Neural progenitor cell (in vitro differentiated cells): ENCODE measurements around the gene NDST1. TPM values are rescaled to one million over a fixed set of nuclear protein-coding genes. Genes with fewer than 3 reads are reported as not detected.
A peak's percentile ranks its signal among the peaks of the same experiment; 100 is the strongest.

Experiments used
- DNase-seq: peaks from one replicate; pipeline ENCODE4 v3.0.0-alpha.2; 2016; ENCODE audit warnings: low spot score
- H2AFZ ChIP-seq: fragments of 200-600 bp; sonication (generic); replicated peaks from 2 replicates; pipeline ENCODE4 v1.6.1; 2016; ENCODE audit warnings: antibody characterized with exemption
- H3F3A ChIP-seq: fragments of 200-600 bp; sonication (generic); 2 replicates; pipeline ENCODE4 v1.6.1; 2016; ENCODE audit warnings: antibody characterized with exemption, low read depth
- H3K27ac ChIP-seq: fragments of 200-600 bp; sonication (generic); 2 replicates; pipeline ENCODE4 v1.5.1; 2016; ENCODE audit warnings: mild to moderate bottlenecking
- H3K27me3 ChIP-seq: fragments of 200-600 bp; sonication (generic); 2 replicates; pipeline ENCODE4 v1.6.1; 2016; ENCODE audit warnings: mild to moderate bottlenecking, moderate library complexity
- H3K36me3 ChIP-seq: fragments of 200-600 bp; sonication (generic); 2 replicates; pipeline ENCODE4 v1.5.1; 2016
- H3K4me1 ChIP-seq: fragments of 200-600 bp; sonication (generic); 2 replicates; pipeline ENCODE4 v1.6.1; 2016; ENCODE audit warnings: mixed run types
- H3K4me2 ChIP-seq: fragments of 200-600 bp; sonication (generic); 2 replicates; pipeline ENCODE4 v1.6.1; 2016
- H3K4me3 ChIP-seq: fragments of 200-600 bp; sonication (generic); 2 replicates; pipeline ENCODE4 v1.5.1; 2016
- H3K79me2 ChIP-seq: fragments of 200-600 bp; sonication (generic); 2 replicates; pipeline ENCODE4 v1.6.1; 2016; ENCODE audit warnings: low read depth
- H3K9ac ChIP-seq: fragments of 200-600 bp; sonication (generic); 2 replicates; pipeline ENCODE4 v1.6.1; 2016
- H3K9me3 ChIP-seq: fragments of 200-600 bp; sonication (generic); 2 replicates; pipeline ENCODE4 v1.5.1; 2016; ENCODE audit warnings: low read depth
- H4K20me1 ChIP-seq: fragments of 200-600 bp; sonication (generic); 2 replicates; pipeline ENCODE4 v1.6.1; 2016; ENCODE audit warnings: low read depth
- H3K27ac Mint-ChIP-seq: 3 replicates; pipeline ENCODE4 v1.8.0; 2021; ENCODE audit warnings: mixed read lengths
- H3K27me3 Mint-ChIP-seq: 2 replicates; pipeline ENCODE4 v1.8.0; 2022; ENCODE audit warnings: low read depth, mild to moderate bottlenecking, inconsistent platforms, moderate library complexity, mixed read lengths; ENCODE audit not compliant: insufficient read depth
- H3K36me3 Mint-ChIP-seq: 3 replicates; pipeline ENCODE4 v1.8.0; 2021; ENCODE audit warnings: mixed read lengths
- H3K4me1 Mint-ChIP-seq: 3 replicates; pipeline ENCODE4 v1.8.0; 2021; ENCODE audit warnings: mixed read lengths
- H3K4me3 Mint-ChIP-seq: 3 replicates; pipeline ENCODE4 v1.8.0; 2021; ENCODE audit warnings: mild to moderate bottlenecking, moderate library complexity, mixed read lengths
- H3K9me3 Mint-ChIP-seq: 3 replicates; pipeline ENCODE4 v1.8.0; 2020; ENCODE audit warnings: mixed read lengths
- CTCF ChIP-seq: fragments of 200-600 bp; sonication (generic); IDR thresholded peaks from 2 replicates; pipeline ENCODE4 v1.5.1; 2017; ENCODE audit warnings: antibody characterized with exemption, mild to moderate bottlenecking
- EZH2 ChIP-seq: fragments of 200-600 bp; sonication (generic); IDR thresholded peaks from 2 replicates; pipeline ENCODE4 v1.6.1; 2017; ENCODE audit warnings: antibody characterized with exemption, mild to moderate bottlenecking, moderate library complexity
- EZH2phosphoT487 ChIP-seq: fragments of 200-600 bp; sonication (generic); IDR thresholded peaks from 2 replicates; pipeline ENCODE4 v1.6.1; 2017; ENCODE audit warnings: antibody characterized with exemption
- total RNA-seq: library from RNA; depleted of rRNA; stranded (reverse); fragments of >200 nt; gene quantifications from 2 replicates; pipeline ENCODE4 v1.2.3, GENCODE V29; 2015; ENCODE audit warnings: low replicate concordance

NDST1 gene
- total RNA-seq, 1 donor from 2014 or later: 22.9 TPM

DNA sequence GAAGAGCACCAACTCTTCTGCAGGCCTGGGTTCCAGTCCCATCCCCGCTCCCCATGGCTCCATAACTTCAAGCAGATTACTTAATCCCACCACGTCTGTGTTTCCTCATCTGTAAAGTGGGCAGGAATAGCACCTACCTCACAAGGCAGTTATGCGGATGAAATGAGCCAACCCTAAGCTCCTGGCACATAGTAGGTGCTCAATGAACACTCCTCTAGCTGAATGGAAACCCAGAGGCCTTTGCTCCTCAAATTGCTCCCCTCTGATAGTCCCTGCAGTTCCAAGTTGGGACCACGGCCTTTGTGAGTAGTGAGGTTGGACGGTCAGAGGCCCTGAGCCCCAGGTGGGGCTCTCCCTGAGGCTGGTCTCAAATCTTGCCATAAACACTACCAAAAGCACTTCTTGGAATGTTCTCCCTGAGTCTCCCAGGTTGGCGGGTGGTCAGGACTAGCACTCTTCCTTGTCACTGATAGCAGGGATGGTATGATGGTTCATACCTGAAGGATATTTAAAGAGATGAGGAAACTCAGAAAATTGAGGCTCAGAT is 97.0 kb downstream of the NDST1 start:
- no peak overlapping the region for H3K4me3 ChIP-seq
- no peaks in the 10 kb centered on the region for H4K20me1 ChIP-seq
- no peaks in the 10 kb centered on the region for H3K27me3 ChIP-seq
- no peaks in the 10 kb centered on the region for H3K36me3 ChIP-seq
- no peaks in the 10 kb centered on the region for H3K9me3 ChIP-seq
- no peaks in the 10 kb centered on the region for H3K36me3 Mint-ChIP-seq
- no peak overlapping the region for H3K9ac ChIP-seq
- H2AFZ ChIP-seq: no peak overlapping the region
- H3K27ac Mint-ChIP-seq: no peak overlapping the region
- H3K9me3 Mint-ChIP-seq: no peaks in the 10 kb centered on the region
- H3K4me1 ChIP-seq: no peaks in the 10 kb centered on the region
- H3K27ac ChIP-seq: no peak overlapping the region
- TF ChIP-seq EZH2 (no peak), EZH2phosphoT487 (no peak), CTCF (no peak)
- DNase-seq: no peak
- H3K4me3 Mint-ChIP-seq: no peak overlapping the region
- no peaks in the 10 kb centered on the region for H3K79me2 ChIP-seq
- H3K4me1 Mint-ChIP-seq: peaks cover 10% of the 10 kb centered on the region
- peaks cover 6% of the 10 kb centered on the region for H3F3A ChIP-seq
- H3K4me2 ChIP-seq: no peak overlapping the region
- peaks cover 4% of the 10 kb centered on the region for H3K27me3 Mint-ChIP-seq

DNA sequence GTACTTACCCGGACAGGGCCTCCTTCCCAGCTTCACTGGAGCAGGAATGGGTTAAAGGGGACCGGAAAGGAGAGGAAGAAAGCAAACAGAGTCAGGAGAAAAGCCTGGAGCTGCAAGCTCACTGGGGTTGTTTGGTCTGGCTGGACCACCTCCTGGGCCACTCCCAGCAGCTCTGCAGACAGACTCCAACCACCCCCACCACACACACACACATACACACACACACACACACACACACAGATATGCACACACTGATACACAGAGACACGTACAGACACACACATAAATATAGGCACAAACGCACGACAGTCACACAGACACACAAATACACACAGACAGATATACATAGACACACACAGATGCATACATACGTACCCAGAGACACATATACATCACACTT is 97.6 kb downstream of the NDST1 start:
- no peaks in the 10 kb centered on the region for H3K36me3 ChIP-seq
- Mint-ChIP-seq H3K27me3 (peaks cover 4% of the 10 kb centered on the region), H3K27ac (peak overlapping the region; percentile 34)

GRCh38 chr5:150606476-150606875 is 98.5 kb downstream of the NDST1 start:
- Histone ChIP-seq H3K79me2 (no peaks in the 10 kb centered on the region), H4K20me1 (no peaks in the 10 kb centered on the region), H3K4me1 (no peaks in the 10 kb centered on the region), H3K27me3 (no peaks in the 10 kb centered on the region), H3K9me3 (no peaks in the 10 kb centered on the region), H3K9ac (no peak overlapping the region), H3K27ac (no peak overlapping the region), H3K36me3 (no peaks in the 10 kb centered on the region), H3F3A (peaks cover 6% of the 10 kb centered on the region), H2AFZ (no peak overlapping the region), H3K4me3 (no peak overlapping the region), H3K4me2 (no peak overlapping the region)
- Mint-ChIP-seq H3K27ac (no peak overlapping the region), H3K27me3 (peaks cover 4% of the 10 kb centered on the region), H3K9me3 (no peaks in the 10 kb centered on the region), H3K36me3 (no peaks in the 10 kb centered on the region), H3K4me3 (no peak overlapping the region), H3K4me1 (peaks cover 6% of the 10 kb centered on the region)
- no peak for DNase-seq
- no peak for TF ChIP-seq CTCF
- TF ChIP-seq EZH2: no peak
- no peak for TF ChIP-seq EZH2phosphoT487

More for the DNA sequence above, 97.6 kb downstream of the NDST1 start:
- H3K9ac ChIP-seq: no peak overlapping the region
- no peaks in the 10 kb centered on the region for H3K4me1 ChIP-seq
- no peak overlapping the region for H3K27ac ChIP-seq
- H4K20me1 ChIP-seq: no peaks in the 10 kb centered on the region
- DNase-seq: no peak
- H3K79me2 ChIP-seq: no peaks in the 10 kb centered on the region
- H3K9me3 ChIP-seq: no peaks in the 10 kb centered on the region
- TF ChIP-seq EZH2phosphoT487 (no peak), EZH2 (no peak), CTCF (no peak)
- H3K4me3 ChIP-seq: no peak overlapping the region
- no peak overlapping the region for H2AFZ ChIP-seq
- Mint-ChIP-seq H3K36me3 (no peaks in the 10 kb centered on the region), H3K4me1 (peaks cover 8% of the 10 kb centered on the region), H3K4me3 (no peak overlapping the region), H3K9me3 (no peaks in the 10 kb centered on the region)
- H3K27me3 ChIP-seq: no peaks in the 10 kb centered on the region
- peaks cover 6% of the 10 kb centered on the region for H3F3A ChIP-seq
- H3K4me2 ChIP-seq: no peak overlapping the region
